Liver (tissue), 3 donors: ENCODE measurements around the gene ZGPAT.

Experiments used
- ATF3 ChIP-seq: IDR thresholded peaks from 2 replicates; pipeline ENCODE4 v1.6.1; 2016; ENCODE audit warnings: antibody characterized with exemption
- CTCF ChIP-seq: fragments of 150-350 bp; IDR thresholded peaks from 2 replicates; pipeline ENCODE4 v1.5.1; 2017; ENCODE audit warnings: improper control_type of control experiment, low read depth, low read length; ENCODE audit not compliant: missing input control
- HNF4A ChIP-seq, 2 donors: conservative IDR thresholded peaks; 2 replicates each; pipeline ENCODE4 v1.6.1; 2016; ENCODE audit warnings: antibody characterized with exemption in 2 of 2, mild to moderate bottlenecking in 2 of 2
- donor health status: healthy.
- donor health status: healthy.

DNA sequence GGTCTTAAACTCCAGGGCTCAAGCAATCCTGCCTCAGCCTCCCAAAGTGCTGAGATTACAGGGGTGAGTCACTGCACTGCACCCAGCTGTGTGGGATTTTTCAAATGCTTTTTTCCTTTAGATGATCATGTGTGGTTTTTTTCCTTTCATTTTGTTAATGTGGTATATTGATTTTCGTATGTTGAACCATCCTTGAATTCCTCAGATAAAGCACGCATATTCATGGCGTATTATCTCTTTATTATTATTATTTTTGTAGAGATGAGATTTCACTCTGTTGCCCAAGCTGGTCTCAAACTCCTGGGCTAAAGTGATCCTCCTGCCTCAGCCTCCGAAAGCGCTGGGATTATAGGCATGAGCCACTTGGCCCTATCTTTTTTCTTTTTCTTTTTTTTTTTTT, 7.0 kb downstream of the ZGPAT start:
- TF ChIP-seq HNF4A (conservative IDR thresholded peaks at IDR 0.05) (no peak), CTCF (no peak), ATF3 (no peak)
